ENCODE data around the gene VRTN. TPM values are rescaled to one million over a fixed set of nuclear protein-coding genes. Genes with fewer than 3 reads are reported as not detected.
A peak's percentile ranks its signal among the peaks of the same experiment; 100 is the strongest.

VRTN gene
- total RNA-seq, 4 donors from 2014 or later, result not detected

DNA sequence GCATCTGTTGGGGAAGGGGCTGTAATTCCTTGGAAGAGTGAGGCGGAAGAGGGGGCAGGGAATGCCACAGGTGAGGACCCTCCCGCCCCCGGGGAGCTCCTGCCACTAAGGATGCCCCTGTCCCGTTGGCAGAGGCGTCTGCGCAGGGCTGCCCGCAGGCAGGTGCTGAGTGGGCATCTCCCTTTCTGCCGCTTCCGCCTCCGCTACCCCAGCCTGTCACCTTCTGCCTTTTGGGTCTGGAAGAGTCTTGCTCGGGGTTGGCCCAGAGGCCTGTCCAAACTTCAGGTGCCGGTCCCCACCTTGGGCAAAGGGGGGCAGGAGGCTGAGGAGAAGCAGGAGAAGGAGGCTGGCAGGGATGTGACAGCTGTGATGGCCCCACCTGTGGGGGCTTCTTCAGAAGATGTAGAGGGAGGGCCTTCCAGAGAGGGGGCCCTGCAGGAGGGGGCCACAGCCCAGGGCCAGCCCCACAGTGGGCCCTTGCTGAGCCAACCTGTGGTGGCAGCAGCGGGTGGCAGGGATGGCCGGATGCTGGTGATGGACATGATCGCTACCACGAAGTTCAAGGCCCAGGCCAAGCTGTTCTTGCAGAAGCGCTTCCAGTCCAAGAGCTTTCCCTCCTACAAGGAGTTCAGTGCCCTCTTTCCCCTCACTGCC, 10.0 kb downstream of the VRTN start:
- Histone ChIP-seq H3K27ac (no peak overlapping the region), H3K27me3 (no peaks in the 10 kb centered on the region), H3K4me1 (peaks cover 0 to 7% (median 0%) of the 10 kb centered on the region in 4 donors), H3K9me3 (no peaks in the 10 kb centered on the region), H3K4me3 (no peak overlapping the region), H3K36me3 (no peaks in the 10 kb centered on the region)
- no peak for DNase-seq (ENCODE audit: low spot score in 2 of 2)
- TF ChIP-seq, protein P1, sequence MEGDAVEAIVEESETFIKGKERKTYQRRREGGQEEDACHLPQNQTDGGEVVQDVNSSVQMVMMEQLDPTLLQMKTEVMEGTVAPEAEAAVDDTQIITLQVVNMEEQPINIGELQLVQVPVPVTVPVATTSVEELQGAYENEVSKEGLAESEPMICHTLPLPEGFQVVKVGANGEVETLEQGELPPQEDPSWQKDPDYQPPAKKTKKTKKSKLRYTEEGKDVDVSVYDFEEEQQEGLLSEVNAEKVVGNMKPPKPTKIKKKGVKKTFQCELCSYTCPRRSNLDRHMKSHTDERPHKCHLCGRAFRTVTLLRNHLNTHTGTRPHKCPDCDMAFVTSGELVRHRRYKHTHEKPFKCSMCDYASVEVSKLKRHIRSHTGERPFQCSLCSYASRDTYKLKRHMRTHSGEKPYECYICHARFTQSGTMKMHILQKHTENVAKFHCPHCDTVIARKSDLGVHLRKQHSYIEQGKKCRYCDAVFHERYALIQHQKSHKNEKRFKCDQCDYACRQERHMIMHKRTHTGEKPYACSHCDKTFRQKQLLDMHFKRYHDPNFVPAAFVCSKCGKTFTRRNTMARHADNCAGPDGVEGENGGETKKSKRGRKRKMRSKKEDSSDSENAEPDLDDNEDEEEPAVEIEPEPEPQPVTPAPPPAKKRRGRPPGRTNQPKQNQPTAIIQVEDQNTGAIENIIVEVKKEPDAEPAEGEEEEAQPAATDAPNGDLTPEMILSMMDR (IDR thresholded peaks at IDR 0.05), result no peak
- TF ChIP-seq POLR2A (IDR thresholded peaks at IDR 0.05) (no peak), EP300 (IDR thresholded peaks at IDR 0.05) (no peak)
- 86 to 93% methylated on average over 15 to 17 of the region's 17 CpGs for WGBS, 2 donors

DNA sequence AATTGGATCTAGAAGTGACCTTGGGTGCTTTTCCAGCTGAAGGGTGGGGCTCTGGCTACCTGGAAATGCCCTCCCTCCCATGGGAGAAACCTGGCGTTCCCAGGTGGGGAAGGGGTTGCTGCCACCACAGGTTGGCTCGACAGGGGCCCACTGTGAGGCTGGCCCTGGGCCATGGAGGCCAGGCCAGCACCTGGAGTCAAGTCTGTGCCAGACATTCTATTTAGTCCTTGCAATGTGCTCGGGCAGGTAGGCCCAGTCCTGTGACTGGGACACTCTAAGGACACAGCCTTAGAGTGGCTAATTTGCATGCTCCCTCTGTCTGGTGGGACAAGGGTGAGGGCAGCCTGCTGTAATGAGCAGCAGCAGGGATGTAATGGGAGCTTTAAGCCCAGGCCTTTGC, 11.9 kb downstream of the VRTN start:
- no peak for DNase-seq (ENCODE audit: low spot score in 2 of 2)
- no peak overlapping the region for H3K27ac ChIP-seq
- TF ChIP-seq POLR2A (IDR thresholded peaks at IDR 0.05) (no peak), EP300 (IDR thresholded peaks at IDR 0.05) (no peak)
- TF ChIP-seq, protein P1 (IDR thresholded peaks at IDR 0.05), result no peak
- no peaks in the 10 kb centered on the region for H3K9me3 ChIP-seq
- WGBS, 2 donors, result 56 to 62% methylated on average over 3 of the region's 3 CpGs
- H3K4me3 ChIP-seq, result no peak overlapping the region
- H3K4me1 ChIP-seq, result peaks cover 0 to 7% (median 0%) of the 10 kb centered on the region in 4 donors
- H3K36me3 ChIP-seq, result no peaks in the 10 kb centered on the region
- peaks cover 0 to 2% of the 10 kb centered on the region in 2 donors for H3K27me3 ChIP-seq

DNA sequence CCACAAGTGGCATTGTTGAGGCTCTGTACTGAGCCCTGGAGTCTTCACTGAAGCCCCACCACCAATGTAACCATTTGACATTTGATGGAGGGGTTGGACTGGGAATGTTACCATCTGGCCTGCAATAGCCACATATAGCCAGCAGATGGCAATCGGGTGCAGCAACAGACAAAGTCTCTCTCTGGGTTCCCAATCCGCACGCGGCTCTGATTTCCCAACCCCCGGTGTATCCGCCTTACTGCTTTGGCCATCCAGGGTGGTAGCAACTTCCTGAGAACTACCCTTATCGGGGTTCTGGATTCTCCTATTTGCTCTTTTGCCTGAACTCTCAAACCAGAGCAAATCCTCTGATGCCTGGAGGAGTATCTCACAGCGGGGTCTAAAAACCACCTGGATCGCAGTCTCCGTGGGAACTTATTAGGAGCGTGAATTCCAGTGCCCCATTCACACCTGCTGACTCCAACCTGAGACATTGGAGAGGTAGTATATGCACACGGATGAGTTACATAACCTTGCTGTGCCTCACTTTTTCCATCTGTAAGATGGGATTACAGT, 14.2 kb downstream of the VRTN start:
- Histone ChIP-seq H3K27ac (no peak overlapping the region), H3K27me3 (peaks cover 0 to 2% of the 10 kb centered on the region in 2 donors), H3K9me3 (no peaks in the 10 kb centered on the region), H3K4me1 (peaks cover 0 to 7% (median 0%) of the 10 kb centered on the region in 4 donors), H3K36me3 (no peaks in the 10 kb centered on the region), H3K4me3 (no peak overlapping the region)
- peak; percentile 77 to 91 for DNase-seq (ENCODE audit: low spot score in 2 of 2)
- TF ChIP-seq EP300 (IDR thresholded peaks at IDR 0.05) (peak in 1 of 2 donors; percentile 39), POLR2A (IDR thresholded peaks at IDR 0.05) (no peak)
- TF ChIP-seq, protein P1 (IDR thresholded peaks at IDR 0.05), result peak; percentile 87 to 96 (median 92)
- 28% methylated on average over 12 of the region's 12 CpGs for WGBS, 2 donors

DNA sequence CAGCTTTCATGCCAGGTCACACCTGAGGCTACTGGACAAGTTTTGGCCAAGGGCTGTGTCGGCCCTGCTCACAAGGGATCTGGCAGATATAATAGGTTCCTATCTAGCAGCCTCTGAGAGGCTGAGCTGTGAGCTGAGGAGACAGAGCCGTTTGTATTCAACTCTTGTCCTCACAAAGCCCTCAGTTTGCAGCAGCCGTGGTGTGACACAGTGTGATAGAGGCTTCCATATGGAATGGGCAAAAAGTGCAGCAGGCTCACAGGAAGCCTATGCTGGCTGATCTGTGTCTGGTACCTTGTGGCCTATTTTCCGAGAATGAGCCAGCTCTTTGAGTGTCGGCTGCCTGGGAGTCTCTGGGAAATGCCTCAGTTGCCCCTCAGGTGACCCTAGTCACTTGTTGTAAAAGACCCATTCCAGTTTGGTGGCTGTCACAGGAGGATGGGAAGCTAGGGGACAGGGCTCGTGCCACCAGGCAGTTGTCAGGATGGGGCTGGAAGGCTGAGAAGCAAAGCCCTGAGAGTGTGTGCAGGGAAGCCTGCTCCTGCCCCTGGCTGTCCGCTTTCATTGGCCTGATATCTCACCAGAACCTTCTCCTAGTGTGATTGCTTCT, 16.1 kb downstream of the VRTN start:
- H3K4me1 ChIP-seq, result peaks cover 0 to 7% (median 0%) of the 10 kb centered on the region in 4 donors
- 54 to 68% methylated on average over 6 to 7 of the region's 7 CpGs for WGBS, 2 donors
- H3K9me3 ChIP-seq, result no peaks in the 10 kb centered on the region
- no peaks in the 10 kb centered on the region for H3K36me3 ChIP-seq
- no peak for DNase-seq (ENCODE audit: low spot score in 2 of 2)
- peaks cover 0 to 2% of the 10 kb centered on the region in 2 donors for H3K27me3 ChIP-seq
- TF ChIP-seq EP300 (IDR thresholded peaks at IDR 0.05) (no peak), POLR2A (IDR thresholded peaks at IDR 0.05) (no peak)
- TF ChIP-seq, protein P1 (IDR thresholded peaks at IDR 0.05), result no peak
- H3K27ac ChIP-seq, result no peak overlapping the region
- no peak overlapping the region for H3K4me3 ChIP-seq

DNA sequence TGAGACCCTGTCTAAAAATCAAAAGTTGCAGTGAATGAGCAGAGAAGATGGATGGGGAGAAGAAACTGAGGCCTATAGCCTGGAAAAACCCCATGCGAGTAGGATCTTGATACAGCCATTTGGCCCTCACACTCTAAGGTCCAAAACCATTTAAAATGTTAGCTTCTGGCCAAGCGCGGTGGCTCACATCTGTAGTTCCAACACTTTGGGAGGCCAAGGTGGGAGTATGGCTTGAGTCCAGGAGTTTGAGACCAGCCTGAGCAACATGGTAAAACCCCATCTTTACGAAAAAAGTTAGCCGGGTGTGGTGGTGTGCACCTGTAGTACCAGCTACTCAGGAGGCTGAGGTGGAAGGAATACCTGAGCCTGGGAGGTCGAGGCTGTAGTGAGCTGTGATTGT, 19.8 kb downstream of the VRTN start:
- peaks cover 0 to 2% of the 10 kb centered on the region in 2 donors for H3K27me3 ChIP-seq
- no peaks in the 10 kb centered on the region for H3K9me3 ChIP-seq
- H3K36me3 ChIP-seq, result no peaks in the 10 kb centered on the region
- H3K27ac ChIP-seq, result no peak overlapping the region
- no peak overlapping the region for H3K4me3 ChIP-seq
- 89 to 93% methylated on average over 6 of the region's 6 CpGs for WGBS, 2 donors
- DNase-seq (ENCODE audit: low spot score in 2 of 2), result no peak
- TF ChIP-seq, protein P1 (IDR thresholded peaks at IDR 0.05), result no peak
- no peaks in the 10 kb centered on the region for H3K4me1 ChIP-seq

Measured in tibial nerve (tissue), 4 donors.